Heart left ventricle (tissue), 16 donors: ENCODE measurements around the gene CASP12. TPM values are rescaled to one million over a fixed set of nuclear protein-coding genes. Genes with fewer than 3 reads are reported as not detected.

Experiments
- ATAC-seq, 4 donors: fragments of 200-7000 bp; cut with Tn5 transposase; one replicate each; pipeline ENCODE4 v1.9.1; 2020 to 2022; ENCODE audit warnings: moderate library complexity in 4 of 4, mild to moderate bottlenecking in 3 of 4, moderate number of reproducible peaks in 1 of 4
- DNase-seq, 5 donors: peaks; one replicate each; pipeline ENCODE4 v3.0.0-alpha.2; 2020
- H3K27ac ChIP-seq, 12 donors: fragments of 200-600 bp; sonication (generic) in 4 of 12; one replicate each; pipeline versions ENCODE4 v1.5.0 to v1.8.0; 2016 to 2022; ENCODE audit warnings: mild to moderate bottlenecking in 2 of 12
- H3K27me3 ChIP-seq, 9 donors: fragments of 200-600 bp; sonication (generic) in 2 of 9; one replicate each; pipeline versions ENCODE4 v1.5.1 to v1.8.0; 2016 to 2022; ENCODE audit warnings: mild to moderate bottlenecking in 3 of 9
- H3K36me3 ChIP-seq, 9 donors: fragments of 200-600 bp; sonication (generic) in 2 of 9; one replicate each; pipeline versions ENCODE4 v1.5.0 to v1.8.0; 2018 to 2022; ENCODE audit warnings: mild to moderate bottlenecking in 2 of 9
- H3K4me1 ChIP-seq, 12 donors: fragments of 200-600 bp; sonication (generic) in 4 of 12; one replicate each; pipeline versions ENCODE4 v1.5.0 to v1.8.0; 2016 to 2022; ENCODE audit warnings: mild to moderate bottlenecking in 3 of 12
- H3K4me3 ChIP-seq, 12 donors: fragments of 200-600 bp; sonication (generic) in 4 of 12; one replicate each; pipeline versions ENCODE4 v1.5.0 to v1.8.0; 2017 to 2022; ENCODE audit warnings: mild to moderate bottlenecking in 9 of 12, moderate library complexity in 4 of 12
- H3K9me3 ChIP-seq, 12 donors: fragments of 200-600 bp; sonication (generic) in 4 of 12; one replicate each; pipeline versions ENCODE4 v1.5.0 to v1.8.0; 2016 to 2022; ENCODE audit warnings: mild to moderate bottlenecking in 1 of 12
- POLR2A ChIP-seq, 2 donors: fragments of 450-650 bp; IDR thresholded peaks; one replicate each; pipeline ENCODE4 v1.6.1; 2017; ENCODE audit warnings: antibody characterized with exemption in 2 of 2, mild to moderate bottlenecking in 2 of 2, moderate library complexity in 2 of 2
- WGBS, 4 donors: extraction: QIAGEN DNeasy Blood & Tissue Kit in 2 of 4; methylation state at CpG; one replicate each; pipeline versions ENCODE4 v1.1.5 to v1.1.7; 2013 to 2018; 5-methylcytosine and 5-hydroxymethylcytosine counted together
- intact Hi-C, 10 donors: fragments of 100-400 bp; cut with DNase I; formaldehyde crosslinking; loops; one replicate each; pipeline versions ENCODE4 v1.11.1 to v1.14.2; 2022
- polyA plus RNA-seq, 2 donors: library from polyadenylated mRNA; stranded (reverse); fragments of 200-250 nt; gene quantifications; one replicate each; pipeline ENCODE4 v1.2.3, GENCODE V29; 2013
- total RNA-seq, 9 donors: library from RNA; depleted of rRNA in 2 of 9; stranded (reverse); fragments of >200 nt in 2 of 9; fragmentation: NEBNext Ultra II Directional in 3 of 9; extraction: Animal tissue kit (Norgen Biotek cat#: 25700) in 3 of 9; gene quantifications; one replicate each; pipeline versions ENCODE4 v1.1.0 to v1.2.4, GENCODE V29; 2016 to 2023
- TF ChIP-seq, protein P1 (sequence below), 12 donors: fragments of 200-600 bp; sonication (generic) in 4 of 12; IDR thresholded peaks; one replicate each; pipeline versions ENCODE4 v1.5.0 to v1.8.0; 2018 to 2022; ENCODE audit warnings: antibody characterized with exemption in 12 of 12, mild to moderate bottlenecking in 5 of 12
- donor health status: ischemic (EF 13 %, LVEDD 7.1; RV severe dilation, severe dysfunction).
- donor health status: healthy with polysubstance abuse.
- donor health status: DM: no; HTN: yes; CAD: no.
- donor health status: DM: no; HTN: no; CAD: no.
- donor health status: ischemic (EF 25% LVEDD 6.9; RV normal size, moderate dysfunction).
- donor health status: ischemic (EF 25% LVEDD 5.7; RV mildly dilated, moderate dysfunction).
- donor health status: healthy.
- donor health status: DM: yes; HTN: yes; CAD: no.
- donor health status: ischemic (EF 35%, LVEDD 5.7; RV mildly dilated, moderate dysfunction).
- donor health status: nonischemic (EF 11% LVEDD 7.7; RV severe dilation, severe dysfunction).
- donor health status: DM: yes; HTN: yes; CAD: no.
- donor health status: PGD.
- donor health status: ischemic (EF 29% LVEDD 5.4; RV normal size, mild dysfunction).
- donor health status: nonischemic (EF 23%, LVEDD 6.1; RV moderate dilation, normal function).

The CASP12 gene
- total and polyA plus RNA-seq, 11 donors, result 0.10 to 1.3 (median 0.41) TPM; not detected in 5

DNA sequence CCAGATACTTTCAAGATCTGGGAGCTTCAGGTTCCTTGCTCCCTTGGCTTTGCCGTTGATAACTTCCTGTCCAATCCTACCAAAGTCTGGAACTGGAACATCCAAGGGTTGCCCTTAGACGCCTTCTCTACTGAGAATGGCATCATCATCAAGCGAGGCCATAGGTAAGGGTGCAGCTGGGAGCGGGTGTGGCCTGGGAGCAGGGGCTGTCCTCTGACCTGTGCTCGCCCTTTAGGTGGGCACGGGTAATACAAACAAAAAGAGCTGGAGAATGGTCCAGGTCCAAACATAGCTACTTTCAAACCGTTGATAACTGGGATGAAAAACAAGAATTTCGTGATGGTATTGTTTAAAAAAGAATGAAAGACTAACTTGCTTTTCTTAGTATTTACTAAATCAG lies 25.0 kb downstream of the CASP12 start:
- Histone ChIP-seq H3K4me3 (no peak overlapping the region), H3K4me1 (peaks cover 0 to 21% (median 0%) of the 10 kb centered on the region in 12 donors), H3K9me3 (peaks cover 0 to 6% (median 0%) of the 10 kb centered on the region in 12 donors), H3K27me3 (no peaks in the 10 kb centered on the region), H3K27ac (no peak overlapping the region), H3K36me3 (no peaks in the 10 kb centered on the region)
- DNase-seq (no peak), ATAC-seq (no peak)
- WGBS, 4 donors, result 75 to 83% (median 79%) methylated on average over 8 of the region's 8 CpGs
- TF ChIP-seq, protein P1, sequence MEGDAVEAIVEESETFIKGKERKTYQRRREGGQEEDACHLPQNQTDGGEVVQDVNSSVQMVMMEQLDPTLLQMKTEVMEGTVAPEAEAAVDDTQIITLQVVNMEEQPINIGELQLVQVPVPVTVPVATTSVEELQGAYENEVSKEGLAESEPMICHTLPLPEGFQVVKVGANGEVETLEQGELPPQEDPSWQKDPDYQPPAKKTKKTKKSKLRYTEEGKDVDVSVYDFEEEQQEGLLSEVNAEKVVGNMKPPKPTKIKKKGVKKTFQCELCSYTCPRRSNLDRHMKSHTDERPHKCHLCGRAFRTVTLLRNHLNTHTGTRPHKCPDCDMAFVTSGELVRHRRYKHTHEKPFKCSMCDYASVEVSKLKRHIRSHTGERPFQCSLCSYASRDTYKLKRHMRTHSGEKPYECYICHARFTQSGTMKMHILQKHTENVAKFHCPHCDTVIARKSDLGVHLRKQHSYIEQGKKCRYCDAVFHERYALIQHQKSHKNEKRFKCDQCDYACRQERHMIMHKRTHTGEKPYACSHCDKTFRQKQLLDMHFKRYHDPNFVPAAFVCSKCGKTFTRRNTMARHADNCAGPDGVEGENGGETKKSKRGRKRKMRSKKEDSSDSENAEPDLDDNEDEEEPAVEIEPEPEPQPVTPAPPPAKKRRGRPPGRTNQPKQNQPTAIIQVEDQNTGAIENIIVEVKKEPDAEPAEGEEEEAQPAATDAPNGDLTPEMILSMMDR (IDR thresholded peaks at IDR 0.05), result no peak
- TF ChIP-seq POLR2A (IDR thresholded peaks at IDR 0.05), result no peak
- intact Hi-C loops, result no loop called here

- H3K27me3 ChIP-seq, result no peaks in the 10 kb centered on the region
- no peaks in the 10 kb centered on the region for H3K36me3 ChIP-seq
- H3K4me3 ChIP-seq, result no peak overlapping the region
- TF ChIP-seq, protein P1 (IDR thresholded peaks at IDR 0.05), result no peak
- no peak for TF ChIP-seq POLR2A (IDR thresholded peaks at IDR 0.05)
- ATAC-seq (no peak), DNase-seq (no peak)
- H3K27ac ChIP-seq, result no peak overlapping the region
- WGBS, 4 donors, result 69 to 77% (median 71%) methylated on average over 3 of the region's 3 CpGs
- intact Hi-C loops, result no loop called here
- peaks cover 0 to 14% (median 0%) of the 10 kb centered on the region in 12 donors for H3K4me1 ChIP-seq
- peaks cover 0 to 6% (median 0%) of the 10 kb centered on the region in 12 donors for H3K9me3 ChIP-seq
Measured at GRCh38 chr11:104872393-104872792, 25.9 kb downstream of the CASP12 start.

- H3K4me3 ChIP-seq, result no peak overlapping the region
- no peak overlapping the region for H3K27ac ChIP-seq
- H3K27me3 ChIP-seq, result no peaks in the 10 kb centered on the region
- TF ChIP-seq, protein P1 (IDR thresholded peaks at IDR 0.05), result no peak
- no peak for TF ChIP-seq POLR2A (IDR thresholded peaks at IDR 0.05)
- H3K9me3 ChIP-seq, result peaks cover 0 to 6% (median 0%) of the 10 kb centered on the region in 12 donors
- H3K36me3 ChIP-seq, result no peaks in the 10 kb centered on the region
- intact Hi-C loops, result no loop called here
- no peaks in the 10 kb centered on the region for H3K4me1 ChIP-seq
- DNase-seq (no peak), ATAC-seq (no peak)
Measured at GRCh38 chr11:104870910-104871309, 27.4 kb downstream of the CASP12 start.

DNA sequence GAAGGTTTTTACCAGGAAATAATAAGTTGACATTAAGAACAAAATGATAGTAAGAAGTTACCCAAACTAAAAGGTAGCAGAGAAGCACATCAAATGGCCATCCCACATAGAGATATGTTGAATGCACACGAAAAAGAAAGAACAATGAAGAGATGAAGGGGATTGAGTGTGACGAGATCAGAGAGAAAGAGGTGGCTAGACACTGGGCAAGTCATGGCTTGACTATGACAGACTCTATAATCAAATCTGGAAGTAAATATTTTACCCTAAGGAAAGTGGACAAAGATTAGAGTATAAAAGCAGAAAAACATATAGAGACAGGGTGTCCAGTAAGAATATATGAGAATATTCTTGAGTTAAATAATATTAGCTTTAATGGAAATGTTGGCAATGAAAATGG lies 31.4 kb downstream of the CASP12 start:
- Histone ChIP-seq H3K27ac (no peak overlapping the region), H3K9me3 (peaks cover 0 to 23% (median 7%) of the 10 kb centered on the region in 12 donors), H3K27me3 (no peaks in the 10 kb centered on the region), H3K4me3 (no peak overlapping the region), H3K4me1 (no peaks in the 10 kb centered on the region), H3K36me3 (no peaks in the 10 kb centered on the region)
- WGBS, 4 donors, result 74 to 85% (median 80%) methylated on average over 2 of the region's 2 CpGs
- no peak for DNase-seq
- no peak for ATAC-seq
- TF ChIP-seq POLR2A (IDR thresholded peaks at IDR 0.05), result no peak
- TF ChIP-seq, protein P1 (IDR thresholded peaks at IDR 0.05), result no peak
- intact Hi-C loops, result no loop called here
